Activated gamma-delta T cell treated with Interleukin-2 at 50 U/mL for 16 hours (primary cell): ENCODE data around the gene DENND6B.
"Not testable (repeated sequence)": the region's sequence is repeated elsewhere in the genome, so short reads cannot be mapped to it uniquely, and the experiment has no call there.

Experiments
- DNase-seq: peaks from one replicate; pipeline ENCODE4 v3.0.0-alpha.2; 2020

The DENND6B gene, protein sequence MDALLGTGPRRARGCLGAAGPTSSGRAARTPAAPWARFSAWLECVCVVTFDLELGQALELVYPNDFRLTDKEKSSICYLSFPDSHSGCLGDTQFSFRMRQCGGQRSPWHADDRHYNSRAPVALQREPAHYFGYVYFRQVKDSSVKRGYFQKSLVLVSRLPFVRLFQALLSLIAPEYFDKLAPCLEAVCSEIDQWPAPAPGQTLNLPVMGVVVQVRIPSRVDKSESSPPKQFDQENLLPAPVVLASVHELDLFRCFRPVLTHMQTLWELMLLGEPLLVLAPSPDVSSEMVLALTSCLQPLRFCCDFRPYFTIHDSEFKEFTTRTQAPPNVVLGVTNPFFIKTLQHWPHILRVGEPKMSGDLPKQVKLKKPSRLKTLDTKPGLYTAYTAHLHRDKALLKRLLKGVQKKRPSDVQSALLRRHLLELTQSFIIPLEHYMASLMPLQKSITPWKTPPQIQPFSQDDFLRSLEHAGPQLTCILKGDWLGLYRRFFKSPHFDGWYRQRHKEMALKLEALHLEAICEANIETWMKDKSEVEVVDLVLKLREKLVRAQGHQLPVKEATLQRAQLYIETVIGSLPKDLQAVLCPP

DNA sequence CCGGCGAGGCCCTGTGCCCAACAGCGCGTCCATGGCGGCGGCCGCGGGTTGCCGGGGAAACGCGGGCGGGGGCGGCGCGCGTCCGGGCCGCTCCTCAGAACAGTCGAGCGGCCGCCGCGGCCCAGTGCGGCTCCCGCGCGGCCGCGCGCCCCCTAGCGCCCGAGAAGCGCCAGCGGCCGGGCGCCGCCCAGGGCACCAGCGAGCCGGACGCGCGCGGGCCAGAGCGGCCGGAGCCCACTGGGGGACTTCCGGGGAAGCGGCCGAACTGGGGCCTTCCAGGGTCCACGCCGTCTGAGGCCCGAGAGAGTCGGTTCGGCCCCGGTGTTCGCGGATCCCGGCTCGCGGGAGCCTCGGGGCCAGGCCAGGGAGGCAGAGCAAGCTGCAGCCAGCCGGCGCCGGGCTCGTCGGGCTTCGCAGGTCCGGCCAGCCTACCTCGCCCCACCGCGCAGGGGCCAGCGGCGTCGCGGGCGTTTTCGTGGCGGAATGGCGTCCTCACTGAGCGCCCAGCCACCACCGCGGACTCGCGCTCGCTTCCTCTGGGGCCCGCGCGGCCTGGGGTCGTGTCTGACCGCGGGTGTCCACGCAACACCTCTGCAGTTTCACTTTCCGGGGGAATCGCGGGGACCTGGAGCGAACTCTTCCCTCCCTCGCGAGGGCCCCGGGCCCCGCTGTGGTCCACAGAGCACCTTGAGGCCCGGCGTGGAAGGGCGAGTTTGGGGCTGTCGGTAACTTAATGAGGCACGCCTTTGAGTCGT, at the start of gene DENND6B:
Gene DENND6B, minus strand, starts transcription at position 57 of the 755 bp plus-strand sequence. Its CDS starts 24 bp downstream, at position 33.
- DNase-seq = peak; percentile 65

GRCh38 chr22:50376085-50376651, 49.4 kb upstream of the DENND6B start:
- no peak for DNase-seq

- DNase-seq = no peak
Measured at GRCh38 chr22:50371101-50371648, 44.4 kb upstream of the DENND6B start.

DNA sequence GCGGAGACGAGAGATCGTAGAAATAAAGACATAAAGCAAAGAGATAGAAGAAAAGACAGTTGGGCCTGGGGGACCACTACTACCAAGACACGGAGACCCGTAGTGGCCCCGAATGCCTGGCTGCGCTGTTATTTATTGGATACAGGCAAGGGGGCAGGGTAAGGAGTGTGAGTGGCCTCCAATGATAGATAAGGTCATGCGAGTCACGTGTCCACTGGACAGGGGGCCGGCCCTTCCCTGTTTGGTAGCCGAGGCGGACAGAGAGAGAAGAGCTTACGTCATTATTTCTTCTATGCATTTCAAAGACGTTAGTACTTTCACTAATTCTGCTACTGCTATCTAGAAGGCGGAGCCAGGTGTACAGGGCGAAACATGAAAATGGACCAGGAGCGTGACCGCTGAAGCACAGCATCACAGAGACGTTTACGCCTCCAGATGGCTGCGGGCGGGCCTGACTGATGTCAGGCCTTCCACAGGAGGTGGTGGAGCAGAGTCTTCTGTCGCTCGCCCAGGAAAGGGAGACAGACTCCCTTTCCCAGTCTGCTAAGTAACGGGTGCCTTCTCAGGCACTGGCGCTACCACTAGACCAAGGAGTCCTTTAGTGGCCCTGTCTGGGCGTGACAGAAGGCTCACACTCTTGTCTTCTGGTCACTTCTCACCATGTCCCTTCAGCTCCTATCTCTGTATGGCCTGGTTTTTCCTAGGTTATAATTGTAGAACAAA, 41.1 kb upstream of the DENND6B start:
- no peak for DNase-seq

GRCh38 chr22:50363803-50364194, 37.0 kb upstream of the DENND6B start:
- DNase-seq = not testable (repeated sequence)

GRCh38 chr22:50363166-50363802, 36.5 kb upstream of the DENND6B start:
- DNase-seq = no peak

- peak; percentile 49 for DNase-seq
Measured at GRCh38 chr22:50361688-50362087, 34.9 kb upstream of the DENND6B start.

DNA sequence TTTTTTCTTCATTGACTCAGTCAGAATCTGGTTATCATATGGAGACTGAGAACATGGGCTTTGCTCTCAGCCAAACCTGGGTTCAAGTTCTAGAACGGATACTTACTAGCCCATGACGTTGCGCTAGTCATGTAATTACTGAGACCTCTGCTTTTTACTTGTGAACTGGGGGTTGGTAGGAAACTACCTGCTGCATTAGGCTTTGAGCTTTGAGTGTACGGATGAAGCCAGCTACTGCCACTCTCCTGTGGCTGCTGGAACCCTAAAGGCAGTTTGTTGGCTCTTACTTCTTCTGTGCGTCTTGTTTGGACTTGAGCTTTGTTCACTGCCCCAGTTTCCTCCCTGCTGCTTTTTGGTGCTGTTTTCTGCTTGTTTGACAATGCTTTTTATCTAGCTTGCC, 34.4 kb upstream of the DENND6B start:
- no peak for DNase-seq

DNA sequence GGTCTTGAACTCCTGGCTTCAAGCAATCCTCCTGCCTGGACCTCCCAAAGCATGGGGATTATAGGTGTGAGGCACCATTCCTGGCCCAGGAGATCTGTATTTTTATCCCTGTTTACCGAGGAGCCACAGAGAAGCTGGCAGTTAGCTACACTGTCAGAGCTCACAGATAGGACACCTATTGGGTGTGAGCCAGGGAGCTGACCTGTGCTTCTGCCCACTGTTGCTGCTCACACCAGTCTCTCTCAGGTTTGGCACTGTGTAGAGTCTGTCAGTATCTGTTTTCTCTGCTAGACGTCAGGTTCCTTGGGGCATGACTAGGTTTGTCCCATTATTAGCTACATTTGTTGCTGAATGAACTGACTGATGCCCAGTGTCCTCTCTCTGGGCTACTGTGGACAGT, 33.8 kb upstream of the DENND6B start:
- DNase-seq = no peak

DNA sequence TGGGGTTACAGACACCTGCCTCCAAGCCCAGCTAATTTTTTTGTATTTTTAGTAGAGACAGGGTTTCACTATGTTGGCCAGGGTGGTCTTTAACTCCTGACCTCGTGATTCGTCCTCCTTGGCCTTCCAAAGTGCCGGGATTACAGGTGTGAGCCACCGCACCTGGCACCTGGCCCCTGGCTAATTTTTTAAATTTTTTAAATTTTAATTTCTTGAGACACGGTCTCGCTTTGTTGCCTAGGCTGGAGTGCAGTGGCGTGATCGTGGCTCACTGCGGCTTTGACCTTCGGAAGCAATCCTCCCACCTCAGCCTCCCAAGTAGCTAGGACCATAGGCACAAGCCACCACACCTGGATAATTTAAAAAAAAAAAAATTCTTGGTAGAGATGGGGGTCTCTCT, 30.9 kb upstream of the DENND6B start:
- no peak for DNase-seq

DNA sequence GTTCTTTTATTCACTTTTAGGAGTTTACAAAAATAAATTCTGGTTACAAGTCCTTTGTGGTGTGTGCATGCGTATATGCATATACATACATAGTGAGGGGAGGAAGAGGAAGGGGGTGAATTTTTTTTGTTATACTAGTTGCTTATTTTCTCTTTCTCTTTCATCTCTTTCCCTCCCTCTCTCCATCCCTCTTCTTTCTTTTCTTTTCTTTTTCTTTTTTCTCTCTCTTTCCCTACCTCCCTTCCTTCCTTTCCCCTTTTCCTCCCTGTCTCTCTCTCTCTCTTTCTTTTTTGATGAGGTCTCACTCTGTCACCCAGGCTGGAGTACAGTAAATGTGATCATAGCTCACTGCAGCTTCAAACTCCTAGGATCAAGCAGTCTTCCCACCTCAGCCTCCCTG, 30.4 kb upstream of the DENND6B start:
- DNase-seq = no peak

- no peak for DNase-seq
Measured at GRCh38 chr22:50356186-50356585, 29.4 kb upstream of the DENND6B start.

DNA sequence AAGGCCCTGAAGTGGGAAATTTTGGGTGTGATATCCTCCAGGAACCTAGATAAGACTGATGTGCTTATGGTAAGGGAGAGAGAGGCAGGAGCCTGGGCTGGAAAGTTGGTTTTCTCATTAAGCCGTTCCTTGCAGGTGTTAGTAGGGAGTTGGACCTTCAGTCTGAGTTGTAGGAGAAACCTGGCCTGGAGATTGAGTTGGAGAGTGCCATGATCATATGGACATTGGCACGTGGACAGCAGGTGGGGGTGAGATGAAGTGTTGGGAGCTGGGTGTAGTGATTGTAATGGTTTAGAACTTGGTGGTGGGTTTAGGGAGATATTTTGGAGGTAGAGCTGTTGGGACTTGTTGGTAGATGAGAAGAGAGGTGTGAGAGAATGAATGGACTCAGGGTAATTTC, 21.2 kb upstream of the DENND6B start:
- DNase-seq = no peak

DNA sequence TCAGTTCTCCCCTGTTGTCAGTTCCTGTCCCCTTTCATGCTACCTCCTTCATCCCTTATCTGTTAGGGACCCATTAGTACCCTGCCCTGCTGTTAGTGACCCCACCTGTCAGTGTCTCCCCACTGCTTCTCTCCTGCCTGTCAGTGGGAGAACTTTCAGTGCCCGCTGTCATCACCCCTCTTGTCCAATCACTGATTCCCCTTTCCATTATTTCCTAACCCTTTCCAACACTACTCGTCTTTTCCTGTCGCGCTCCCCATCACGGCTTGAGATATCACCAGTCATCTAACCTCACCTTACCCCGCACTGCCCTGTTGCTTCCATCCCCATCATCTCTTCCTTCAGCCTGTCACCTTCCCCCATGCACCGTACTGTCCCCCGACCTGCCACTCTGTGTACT, 20.3 kb upstream of the DENND6B start:
- DNase-seq = no peak

GRCh38 chr22:50346470-50346869, 19.7 kb upstream of the DENND6B start:
- DNase-seq = no peak

DNA sequence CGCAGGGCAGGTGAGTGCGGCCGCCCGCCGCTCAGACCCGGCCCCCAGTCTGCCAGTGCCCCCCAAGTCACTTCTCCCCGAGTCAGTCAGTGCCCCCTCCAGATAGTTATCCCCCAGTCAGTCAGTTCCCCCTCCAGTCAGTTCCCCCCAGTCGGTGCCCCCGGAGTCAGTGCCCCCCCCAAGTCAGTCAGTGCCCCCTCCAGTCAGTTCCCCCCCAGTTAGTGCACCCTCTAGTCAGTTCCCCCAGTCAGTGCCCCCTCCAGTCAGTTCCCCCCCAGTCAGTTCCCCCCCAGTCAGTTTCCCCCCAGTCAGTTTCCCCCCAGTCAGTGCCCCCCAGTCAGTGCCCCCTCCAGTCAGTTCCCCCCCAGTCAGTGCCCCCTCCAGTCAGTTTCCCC, 16.7 kb upstream of the DENND6B start:
- no peak for DNase-seq

- DNase-seq = peak; percentile 85
Measured at GRCh38 chr22:50342651-50343540, 16.1 kb upstream of the DENND6B start, which contains the start of gene PPP6R2. TSS of gene PPP6R2 (plus strand) at chr22:50343327. CDS start at chr22:50393909, 50,582 bp downstream.

GRCh38 chr22:50341977-50342650, 15.3 kb upstream of the DENND6B start:
- peak; percentile 89 for DNase-seq

- DNase-seq = no peak
Measured at GRCh38 chr22:50339945-50340879, 13.4 kb upstream of the DENND6B start.
